Adrenal gland (tissue), 12 donors: ENCODE measurements around the gene TTC23L. TPM values are rescaled to one million over a fixed set of nuclear protein-coding genes. Genes with fewer than 3 reads are reported as not detected.

Experiments
- DNase-seq, 7 donors: peaks; one replicate each; pipeline ENCODE4 v3.0.0-alpha.2; 2019 to 2020
- H3K27ac ChIP-seq, 5 donors: fragments of 200-600 bp; sonication (generic) in 4 of 5; 1 replicate in 3 of 5; 2 replicates in 2 of 5; pipeline versions ENCODE4 v1.5.1 to v1.8.0; 2016 to 2020; ENCODE audit warnings: mild to moderate bottlenecking in 1 of 5
- H3K27me3 ChIP-seq: fragments of 200-600 bp; 2 replicates; pipeline ENCODE4 v1.8.0; 2021
- H3K36me3 ChIP-seq, 2 donors: fragments of 200-600 bp; replicated peaks in 1 of 2; 1 replicate in 1 of 2; 2 replicates in 1 of 2; pipeline versions ENCODE4 v1.5.1 to v1.8.0; 2018 to 2022
- H3K4me1 ChIP-seq, 2 donors: fragments of 200-600 bp; replicated peaks in 1 of 2; 1 replicate in 1 of 2; 2 replicates in 1 of 2; pipeline versions ENCODE4 v1.5.1 to v1.8.0; 2018 to 2021
- H3K4me3 ChIP-seq, 4 donors: fragments of 200-600 bp; sonication (generic) in 3 of 4; one replicate each; pipeline ENCODE4 v1.5.1; 2016 to 2018
- H3K9me3 ChIP-seq, 3 donors: fragments of 200-600 bp; sonication (generic) in 1 of 3; replicated peaks in 1 of 3; 1 replicate in 2 of 3; 2 replicates in 1 of 3; pipeline versions ENCODE4 v1.5.1 to v1.8.0; 2016 to 2021
- POLR2A ChIP-seq, 2 donors: fragments of 450-650 bp; IDR thresholded peaks; one replicate each; pipeline ENCODE4 v1.6.1; 2017; ENCODE audit warnings: antibody characterized with exemption in 2 of 2, mild to moderate bottlenecking in 2 of 2, moderate library complexity in 1 of 2
- WGBS, 4 donors: extraction: QIAGEN DNeasy Blood & Tissue Kit in 2 of 4; methylation state at CpG; one replicate each; pipeline versions ENCODE4 v1.1.5 to v1.1.7; 2013 to 2017; 5-methylcytosine and 5-hydroxymethylcytosine counted together
- intact Hi-C, 2 donors: fragments of 100-400 bp; cut with DNase I; formaldehyde crosslinking; loops; one replicate each; pipeline versions ENCODE4 v1.14.1 to v1.15.0; 2022 to 2023
- polyA plus RNA-seq, 3 donors: library from polyadenylated mRNA; stranded (reverse); fragments of 200-250 nt in 2 of 3; fragments of 350-450 nt in 1 of 3; fragmentation: Illumina TruSeq in 1 of 3; extraction: RNeasy Lipid Tissue Mini Kit (QIAGEN cat#74804) in 1 of 3; gene quantifications; one replicate each; pipeline ENCODE4 v1.2.3, GENCODE V29; 2013 to 2014
- total RNA-seq, 9 donors: library from RNA; depleted of rRNA in 4 of 9; stranded (reverse); fragments of >200 nt in 4 of 9; fragments of 120-200 nt in 1 of 9; fragmentation: NEBNext Ultra II Directional in 1 of 9; extraction: Animal tissue kit (Norgen Biotek cat#: 25700) in 1 of 9; gene quantifications; one replicate each; pipeline versions ENCODE4 v1.1.0 to v1.2.4, GENCODE V29; 2013 to 2023
- TF ChIP-seq, protein P1 (sequence below), 6 experiments: fragments of 450-650 bp in 4 of 6; fragments of 200-600 bp in 2 of 6; sonication (generic) in 1 of 6; IDR thresholded peaks; 1 replicate in 5 of 6; 2 replicates in 1 of 6; pipeline versions ENCODE4 v1.5.1 to v1.8.0; 2016 to 2021; ENCODE audit warnings: antibody characterized with exemption in 6 of 6, mild to moderate bottlenecking in 2 of 6, moderate library complexity in 1 of 6
- donor health status: healthy with polysubstance abuse.
- donor health status: Bipolar disorder and iron deficiency.
- donor health status: DM: yes; HTN: yes; CAD: no.
- donor health status: DM: no; HTN: no; CAD: no.
- donor health status: DM: no; HTN: no; CAD: no.
- donor health status: DM: yes; HTN: yes; CAD: no.

TTC23L gene
- total and polyA plus RNA-seq, 12 donors: 0.40 to 4.8 (median 2.9) TPM; not detected in 2

DNA sequence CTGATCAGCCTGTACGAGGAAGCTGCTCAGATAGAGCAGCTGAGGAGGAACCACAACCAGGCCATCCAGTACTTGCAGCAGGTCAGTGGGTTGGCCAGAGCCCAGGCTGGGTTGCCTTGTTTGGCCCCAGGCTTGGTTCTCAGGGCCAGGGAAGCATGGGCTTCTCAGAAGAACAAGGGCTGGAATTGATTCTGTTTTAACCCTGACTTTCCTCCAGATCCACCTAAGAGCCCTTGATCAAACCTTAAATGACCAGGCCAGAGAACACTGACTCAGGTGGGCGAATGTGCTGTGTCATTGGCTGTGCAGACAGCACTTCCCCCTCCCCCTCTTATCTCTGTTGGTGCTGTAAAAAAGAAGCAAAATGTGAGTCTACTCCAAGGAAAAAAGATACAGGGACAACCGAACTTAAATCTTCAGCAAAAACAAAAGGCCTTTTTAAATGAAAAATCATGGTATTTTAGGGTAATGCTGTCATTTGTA, 28.1 kb downstream of the TTC23L start:
- no peaks in the 10 kb centered on the region for H3K27me3 ChIP-seq
- H3K27ac ChIP-seq: peak overlapping the region in 1 of 5 donors; percentile 54
- intact Hi-C loops: no loop called here
- TF ChIP-seq POLR2A (IDR thresholded peaks at IDR 0.05): no peak
- TF ChIP-seq, protein P1, sequence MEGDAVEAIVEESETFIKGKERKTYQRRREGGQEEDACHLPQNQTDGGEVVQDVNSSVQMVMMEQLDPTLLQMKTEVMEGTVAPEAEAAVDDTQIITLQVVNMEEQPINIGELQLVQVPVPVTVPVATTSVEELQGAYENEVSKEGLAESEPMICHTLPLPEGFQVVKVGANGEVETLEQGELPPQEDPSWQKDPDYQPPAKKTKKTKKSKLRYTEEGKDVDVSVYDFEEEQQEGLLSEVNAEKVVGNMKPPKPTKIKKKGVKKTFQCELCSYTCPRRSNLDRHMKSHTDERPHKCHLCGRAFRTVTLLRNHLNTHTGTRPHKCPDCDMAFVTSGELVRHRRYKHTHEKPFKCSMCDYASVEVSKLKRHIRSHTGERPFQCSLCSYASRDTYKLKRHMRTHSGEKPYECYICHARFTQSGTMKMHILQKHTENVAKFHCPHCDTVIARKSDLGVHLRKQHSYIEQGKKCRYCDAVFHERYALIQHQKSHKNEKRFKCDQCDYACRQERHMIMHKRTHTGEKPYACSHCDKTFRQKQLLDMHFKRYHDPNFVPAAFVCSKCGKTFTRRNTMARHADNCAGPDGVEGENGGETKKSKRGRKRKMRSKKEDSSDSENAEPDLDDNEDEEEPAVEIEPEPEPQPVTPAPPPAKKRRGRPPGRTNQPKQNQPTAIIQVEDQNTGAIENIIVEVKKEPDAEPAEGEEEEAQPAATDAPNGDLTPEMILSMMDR (IDR thresholded peaks at IDR 0.05): no peak
- H3K4me1 ChIP-seq: peaks cover 5 to 16% of the 10 kb centered on the region in 2 donors
- 47 to 58% (median 52%) methylated on average over 3 of the region's 3 CpGs for WGBS, 4 donors
- DNase-seq: peak in 6 of 7 donors; percentile 15 to 63 (median 38)
- H3K4me3 ChIP-seq: no peak overlapping the region
- H3K9me3 ChIP-seq: no peaks in the 10 kb centered on the region
- H3K36me3 ChIP-seq: no peaks in the 10 kb centered on the region

DNA sequence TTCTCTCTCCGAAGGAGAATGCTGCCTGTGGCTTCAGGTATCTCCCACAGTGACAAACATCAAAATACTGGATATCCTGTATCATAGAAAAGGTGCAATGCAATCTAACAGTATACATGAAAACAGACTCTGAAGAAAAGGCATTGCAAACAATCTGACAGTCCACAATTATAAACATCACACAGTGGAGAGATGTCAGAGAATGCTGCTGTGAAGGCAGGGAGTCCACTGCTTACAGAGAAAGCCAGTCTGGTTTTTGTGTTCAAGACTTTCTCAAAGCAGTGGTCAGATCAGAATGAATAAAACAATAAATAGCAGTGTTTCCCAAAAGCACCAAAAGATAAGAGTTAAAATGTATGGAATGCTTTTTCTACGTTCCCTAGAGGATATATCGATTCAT, 28.7 kb downstream of the TTC23L start:
- H3K36me3 ChIP-seq: no peaks in the 10 kb centered on the region
- no peak overlapping the region for H3K27ac ChIP-seq
- no peaks in the 10 kb centered on the region for H3K9me3 ChIP-seq
- intact Hi-C loops: no loop called here
- H3K27me3 ChIP-seq: no peaks in the 10 kb centered on the region
- no peak for TF ChIP-seq POLR2A (IDR thresholded peaks at IDR 0.05)
- TF ChIP-seq, protein P1 (IDR thresholded peaks at IDR 0.05): no peak
- peaks cover 5 to 16% of the 10 kb centered on the region in 2 donors for H3K4me1 ChIP-seq
- DNase-seq: no peak
- no peak overlapping the region for H3K4me3 ChIP-seq
- 86 to 93% (median 91%) methylated on average over 3 of the region's 3 CpGs for WGBS, 4 donors

DNA sequence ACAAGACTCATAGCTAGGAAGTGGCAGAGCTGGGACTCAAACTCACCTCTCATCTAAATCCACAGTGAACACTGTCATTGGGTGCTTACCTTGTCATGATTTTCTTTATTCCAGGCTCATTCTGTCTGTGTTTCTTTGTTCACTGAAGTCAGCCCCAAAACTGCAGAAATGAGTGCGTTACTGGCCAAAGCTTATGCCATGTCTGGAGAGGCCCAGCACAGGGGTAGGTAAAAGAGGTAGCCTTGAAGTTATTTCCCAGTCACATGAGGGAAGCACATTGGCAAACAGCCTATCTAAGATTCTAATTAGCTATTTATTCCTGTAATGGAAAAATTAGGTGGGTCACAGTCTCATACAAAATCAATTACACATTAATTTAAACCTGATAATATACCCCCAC, 29.8 kb downstream of the TTC23L start:
- Histone ChIP-seq H3K4me3 (no peak overlapping the region), H3K36me3 (no peaks in the 10 kb centered on the region), H3K9me3 (no peaks in the 10 kb centered on the region), H3K27me3 (no peaks in the 10 kb centered on the region), H3K27ac (no peak overlapping the region), H3K4me1 (peaks cover 5 to 16% of the 10 kb centered on the region in 2 donors)
- 85 to 90% (median 86%) methylated on average over 1 of the region's 1 CpG for WGBS, 4 donors
- DNase-seq: no peak
- TF ChIP-seq POLR2A (IDR thresholded peaks at IDR 0.05): no peak
- TF ChIP-seq, protein P1 (IDR thresholded peaks at IDR 0.05): no peak
- intact Hi-C loops: no loop called here

DNA sequence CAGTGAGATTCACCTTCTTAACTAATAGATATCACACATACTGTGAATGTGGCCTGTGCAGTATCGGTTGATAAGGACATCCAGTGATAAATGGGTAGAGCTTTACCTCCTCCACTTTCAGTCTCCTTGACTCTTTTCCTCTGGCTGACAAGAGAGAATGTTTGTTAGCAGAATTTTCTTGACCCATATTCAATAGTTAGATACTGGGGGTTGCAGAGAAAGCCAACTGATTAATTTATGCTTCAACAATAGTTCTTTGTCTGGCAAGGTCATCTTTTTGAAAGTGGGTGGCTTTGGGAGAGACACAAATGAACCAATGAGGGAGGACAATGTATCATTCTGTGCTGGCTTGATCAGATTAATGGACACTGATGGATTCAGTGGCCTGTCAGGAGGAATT, 30.3 kb downstream of the TTC23L start:
- WGBS, 4 donors: 50 to 62% (median 51%) methylated on average over 1 of the region's 1 CpG
- H3K4me3 ChIP-seq: no peak overlapping the region
- no peaks in the 10 kb centered on the region for H3K36me3 ChIP-seq
- DNase-seq: no peak
- H3K4me1 ChIP-seq: peaks cover 5 to 16% of the 10 kb centered on the region in 2 donors
- no peak for TF ChIP-seq POLR2A (IDR thresholded peaks at IDR 0.05)
- TF ChIP-seq, protein P1 (IDR thresholded peaks at IDR 0.05): no peak
- no peaks in the 10 kb centered on the region for H3K27me3 ChIP-seq
- intact Hi-C loops: no loop called here
- no peak overlapping the region for H3K27ac ChIP-seq
- H3K9me3 ChIP-seq: no peaks in the 10 kb centered on the region
